ENCODE measurements around the gene ABCC11.

DNA sequence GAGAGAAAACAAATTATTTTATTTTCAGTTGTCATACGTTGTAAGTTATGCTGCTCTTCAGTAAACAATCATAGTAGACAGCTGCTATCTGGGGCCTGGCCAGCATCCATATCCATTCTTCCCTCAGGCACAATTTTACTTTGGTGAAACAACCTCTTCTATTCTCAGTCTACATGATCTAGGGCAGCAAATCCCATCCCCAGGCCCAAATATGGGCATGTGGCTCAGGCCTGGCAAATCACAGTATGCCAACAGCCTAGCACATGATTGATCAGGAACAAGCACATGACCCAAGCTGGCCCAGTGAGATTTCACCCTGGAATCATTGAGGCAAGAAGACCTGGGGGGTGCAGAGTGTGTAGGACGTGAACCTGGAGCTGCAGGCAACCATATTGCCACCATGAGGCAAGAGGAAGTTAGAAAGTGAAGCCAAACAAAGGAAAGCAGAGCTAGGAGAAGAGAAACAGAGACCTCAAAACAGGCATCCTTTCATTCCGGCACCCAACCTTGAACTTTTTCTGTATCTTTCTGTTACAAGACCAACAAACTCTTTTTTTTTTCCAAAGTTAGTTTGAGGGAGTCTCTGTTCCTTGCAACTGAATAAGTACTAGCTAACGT lies 81.3 kb downstream of the ABCC11 start:
- TF ChIP-seq, protein P1, sequence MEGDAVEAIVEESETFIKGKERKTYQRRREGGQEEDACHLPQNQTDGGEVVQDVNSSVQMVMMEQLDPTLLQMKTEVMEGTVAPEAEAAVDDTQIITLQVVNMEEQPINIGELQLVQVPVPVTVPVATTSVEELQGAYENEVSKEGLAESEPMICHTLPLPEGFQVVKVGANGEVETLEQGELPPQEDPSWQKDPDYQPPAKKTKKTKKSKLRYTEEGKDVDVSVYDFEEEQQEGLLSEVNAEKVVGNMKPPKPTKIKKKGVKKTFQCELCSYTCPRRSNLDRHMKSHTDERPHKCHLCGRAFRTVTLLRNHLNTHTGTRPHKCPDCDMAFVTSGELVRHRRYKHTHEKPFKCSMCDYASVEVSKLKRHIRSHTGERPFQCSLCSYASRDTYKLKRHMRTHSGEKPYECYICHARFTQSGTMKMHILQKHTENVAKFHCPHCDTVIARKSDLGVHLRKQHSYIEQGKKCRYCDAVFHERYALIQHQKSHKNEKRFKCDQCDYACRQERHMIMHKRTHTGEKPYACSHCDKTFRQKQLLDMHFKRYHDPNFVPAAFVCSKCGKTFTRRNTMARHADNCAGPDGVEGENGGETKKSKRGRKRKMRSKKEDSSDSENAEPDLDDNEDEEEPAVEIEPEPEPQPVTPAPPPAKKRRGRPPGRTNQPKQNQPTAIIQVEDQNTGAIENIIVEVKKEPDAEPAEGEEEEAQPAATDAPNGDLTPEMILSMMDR (IDR thresholded peaks at IDR 0.05; ENCODE audit: insufficient read depth, low read length, poor library complexity, severe bottlenecking) = no peak
- TF ChIP-seq EZH2phosphoT487 (conservative IDR thresholded peaks at IDR 0.05; ENCODE audit: low read length) = no peak

Measured in SU-DHL-6 (cell line).